GM19455 (cell line): ENCODE data around the gene COX6B1.
"Not testable (repeated sequence)": the region's sequence is repeated elsewhere in the genome, so short reads cannot be mapped to it uniquely, and the experiment has no call there.

Source experiments
- ATAC-seq: cut with Tn5 transposase; IDR thresholded peaks from one replicate; pipeline ENCODE4 v1.9.1; 2021; ENCODE audit not compliant: unreplicated experiment

The COX6B1 gene

GRCh38 chr19:35633727-35634440 is 14.2 kb upstream of the COX6B1 start:
- no peak for ATAC-seq

- no peak for ATAC-seq
Measured at GRCh38 chr19:35636651-35637050, 11.5 kb upstream of the COX6B1 start.

- no peak for ATAC-seq
Measured at GRCh38 chr19:35637165-35637564, 11.0 kb upstream of the COX6B1 start.

- ATAC-seq, result no peak
Measured at GRCh38 chr19:35639321-35639639, 8.8 kb upstream of the COX6B1 start.

- ATAC-seq, result no peak
Measured at GRCh38 chr19:35639863-35640262, 8.3 kb upstream of the COX6B1 start.

- no peak for ATAC-seq
Measured at GRCh38 chr19:35641515-35642151, 6.5 kb upstream of the COX6B1 start, which contains the start of gene ETV2. TSS of gene ETV2 (plus strand) at chr19:35641745. CDS start at chr19:35642461, 716 bp downstream.

- no peak for ATAC-seq
Measured at GRCh38 chr19:35642312-35642711, 5.8 kb upstream of the COX6B1 start.

GRCh38 chr19:35642798-35643254 is 5.3 kb upstream of the COX6B1 start:
- no peak for ATAC-seq

GRCh38 chr19:35643255-35644205 is 4.6 kb upstream of the COX6B1 start:
- ATAC-seq, result peak; percentile 45

- ATAC-seq, result peak; percentile 59
Measured at GRCh38 chr19:35644206-35644986, 3.7 kb upstream of the COX6B1 start.

- no peak for ATAC-seq
Measured at GRCh38 chr19:35644987-35645679, 3.0 kb upstream of the COX6B1 start.

- ATAC-seq, result no peak
Measured at GRCh38 chr19:35645680-35646511, 2.2 kb upstream of the COX6B1 start.

GRCh38 chr19:35650581-35650980 is 2.5 kb downstream of the COX6B1 start:
- no peak for ATAC-seq

GRCh38 chr19:35654828-35655227 is 6.7 kb downstream of the COX6B1 start:
- ATAC-seq, result not testable (repeated sequence)

- no peak for ATAC-seq
Measured at GRCh38 chr19:35655600-35655999, 7.5 kb downstream of the COX6B1 start.

GRCh38 chr19:35656700-35657099 is 8.6 kb downstream of the COX6B1 start:
- ATAC-seq, result no peak

GRCh38 chr19:35657904-35658700 is 10.0 kb downstream of the COX6B1 start:
- ATAC-seq, result no peak

- no peak for ATAC-seq
Measured at GRCh38 chr19:35661995-35662340, 13.8 kb downstream of the COX6B1 start.

GRCh38 chr19:35663981-35664380 is 15.9 kb downstream of the COX6B1 start:
- no peak for ATAC-seq
